ENCODE measurements around the gene ERC2. TPM values are rescaled to one million over a fixed set of nuclear protein-coding genes. Genes with fewer than 3 reads are reported as not detected.

Gene ERC2
- total RNA-seq, 2 experiments from 2014 or later, result not detected

GRCh38 chr3:55691141-55691540 is 777.1 kb downstream of the ERC2 start:
- DNase-seq (ENCODE audit: low spot score), result peak; percentile 31
- no peaks in the 10 kb centered on the region for H4K20me1 ChIP-seq (ENCODE audit: insufficient read depth, low read length)
- H3K79me2 ChIP-seq (ENCODE audit: insufficient read depth, low read depth, low read length), result no peaks in the 10 kb centered on the region
- no TSS peak for BruUV-seq (replicated peaks)
- peak overlapping the region; percentile 59 for H2AFZ ChIP-seq (ENCODE audit: low read length)
- peak overlapping the region; percentile 86 for H3K4me2 ChIP-seq (ENCODE audit: low read length)
- H3K9me3 ChIP-seq (ENCODE audit: low read length), result no peaks in the 10 kb centered on the region
- intact Hi-C loops (cut with micrococcal nuclease; ENCODE audit: unreplicated experiment), result loop anchor here (2.0 kb wide), 1 partner anchor 34 kb away; no protein-coding TSS in a partner anchor
- no peak for TF ChIP-seq EZH2phosphoT487 (IDR thresholded peaks at IDR 0.05; ENCODE audit: borderline replicate concordance, low read depth, low read length)
- no peak for TF ChIP-seq CTCF (conservative IDR thresholded peaks at IDR 0.05; ENCODE audit: low read length)
- ChIA-PET POLR2A (interaction anchor here (1.0 to 2.6 kb wide), 12 partner anchors 8 to 204 kb away, joined by 3 to 21 read pairs (median 4); partner anchors contain the start of gene WNT5A), CTCF (ENCODE audit: unreplicated experiment) (interaction anchor here (1.4 kb wide), 1 partner anchor 203 kb away, joined by 4 read pairs; no protein-coding TSS in a partner anchor)
- peak overlapping the region; percentile 37 for H3K4me3 ChIP-seq (ENCODE audit: low read depth, low read length, poor library complexity, severe bottlenecking)
- no peaks in the 10 kb centered on the region for H3K36me3 ChIP-seq (ENCODE audit: insufficient read depth, low read length)
- H3K4me1 ChIP-seq (ENCODE audit: insufficient read depth, low read length, poor library complexity, severe bottlenecking), result peaks cover 67% of the 10 kb centered on the region
- H3K27ac ChIP-seq (ENCODE audit: low read depth, low read length, poor library complexity, severe bottlenecking), result peak overlapping the region; percentile 80
- H3K9me2 ChIP-seq (ENCODE audit: insufficient read depth, low read length), result no peaks in the 10 kb centered on the region

GRCh38 chr3:55690726-55691125 is 777.5 kb downstream of the ERC2 start:
- peaks cover 71% of the 10 kb centered on the region for H3K4me1 ChIP-seq (ENCODE audit: insufficient read depth, low read length, poor library complexity, severe bottlenecking)
- no peaks in the 10 kb centered on the region for H3K9me3 ChIP-seq (ENCODE audit: low read length)
- no peaks in the 10 kb centered on the region for H4K20me1 ChIP-seq (ENCODE audit: insufficient read depth, low read length)
- peak; percentile 87 for DNase-seq (ENCODE audit: low spot score)
- H3K79me2 ChIP-seq (ENCODE audit: insufficient read depth, low read depth, low read length), result no peaks in the 10 kb centered on the region
- no peaks in the 10 kb centered on the region for H3K36me3 ChIP-seq (ENCODE audit: insufficient read depth, low read length)
- peak overlapping the region; percentile 86 for H3K4me2 ChIP-seq (ENCODE audit: low read length)
- intact Hi-C loops (cut with micrococcal nuclease; ENCODE audit: unreplicated experiment), result loop anchor here (2.0 kb wide), 1 partner anchor 34 kb away; no protein-coding TSS in a partner anchor
- CTCF ChIA-PET (ENCODE audit: unreplicated experiment), result interaction anchor here (1.4 kb wide), 1 partner anchor 203 kb away, joined by 4 read pairs; no protein-coding TSS in a partner anchor
- no peaks in the 10 kb centered on the region for H3K9me2 ChIP-seq (ENCODE audit: insufficient read depth, low read length)
- no TSS peak for BruUV-seq (replicated peaks)
- peak overlapping the region; percentile 37 for H3K4me3 ChIP-seq (ENCODE audit: low read depth, low read length, poor library complexity, severe bottlenecking)
- H3K27ac ChIP-seq (ENCODE audit: low read depth, low read length, poor library complexity, severe bottlenecking), result peak overlapping the region; percentile 80
- POLR2A ChIA-PET, result interaction anchor here (0.5 to 2.6 kb wide), 13 partner anchors 8 to 204 kb away, joined by 3 to 21 read pairs (median 5); partner anchors contain the start of gene WNT5A
- TF ChIP-seq EZH2phosphoT487 (IDR thresholded peaks at IDR 0.05; ENCODE audit: borderline replicate concordance, low read depth, low read length) (no peak), CTCF (conservative IDR thresholded peaks at IDR 0.05; ENCODE audit: low read length) (no peak)
- H2AFZ ChIP-seq (ENCODE audit: low read length), result peak overlapping the region; percentile 59

DNA sequence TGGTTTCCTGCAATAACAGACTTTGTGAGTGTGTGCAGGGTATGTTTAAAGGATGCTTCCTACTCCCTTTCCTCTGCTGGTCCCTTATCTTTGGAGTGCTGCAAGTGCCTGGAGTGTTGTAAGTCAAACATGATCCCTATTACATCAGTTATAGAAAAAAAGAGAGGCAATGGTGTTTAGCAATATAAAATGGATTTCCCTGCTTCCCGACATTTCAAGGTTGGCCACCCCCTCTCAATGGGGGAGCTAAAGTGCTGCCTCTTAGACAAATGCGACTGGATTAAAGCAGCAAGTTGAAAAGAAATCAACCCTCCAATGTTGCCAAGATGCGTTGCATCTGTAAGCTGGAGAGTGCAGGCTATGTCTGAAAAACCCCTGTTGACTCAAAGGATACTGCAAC is 778.1 kb downstream of the ERC2 start:
- H4K20me1 ChIP-seq (ENCODE audit: insufficient read depth, low read length), result no peaks in the 10 kb centered on the region
- ChIA-PET POLR2A (interaction anchor here (0.5 to 2.6 kb wide), 8 partner anchors 14 to 204 kb away, joined by 3 to 21 read pairs (median 5); no protein-coding TSS in a partner anchor), CTCF (ENCODE audit: unreplicated experiment) (no interaction called here)
- H3K9me2 ChIP-seq (ENCODE audit: insufficient read depth, low read length), result no peaks in the 10 kb centered on the region
- H3K79me2 ChIP-seq (ENCODE audit: insufficient read depth, low read depth, low read length), result no peaks in the 10 kb centered on the region
- intact Hi-C loops (cut with micrococcal nuclease; ENCODE audit: unreplicated experiment), result loop anchor here (2.0 kb wide), 1 partner anchor 35 kb away; no protein-coding TSS in a partner anchor
- peak overlapping the region; percentile 59 for H2AFZ ChIP-seq (ENCODE audit: low read length)
- peak overlapping the region; percentile 37 for H3K4me3 ChIP-seq (ENCODE audit: low read depth, low read length, poor library complexity, severe bottlenecking)
- peak overlapping the region; percentile 80 for H3K27ac ChIP-seq (ENCODE audit: low read depth, low read length, poor library complexity, severe bottlenecking)
- no TSS peak for BruUV-seq (replicated peaks)
- H3K4me2 ChIP-seq (ENCODE audit: low read length), result peak overlapping the region; percentile 86
- DNase-seq (ENCODE audit: low spot score), result peak; percentile 32
- no peak for TF ChIP-seq EZH2phosphoT487 (IDR thresholded peaks at IDR 0.05; ENCODE audit: borderline replicate concordance, low read depth, low read length)
- TF ChIP-seq CTCF (conservative IDR thresholded peaks at IDR 0.05; ENCODE audit: low read length), result 0 out of 2 replicates have a peak, but pooled peaks have one; percentile 20
- no peaks in the 10 kb centered on the region for H3K9me3 ChIP-seq (ENCODE audit: low read length)
- H3K4me1 ChIP-seq (ENCODE audit: insufficient read depth, low read length, poor library complexity, severe bottlenecking), result peaks cover 75% of the 10 kb centered on the region
- no peaks in the 10 kb centered on the region for H3K36me3 ChIP-seq (ENCODE audit: insufficient read depth, low read length)

Measured in OCI-LY7 (cell line).